Stimulated activated CD8-positive, alpha-beta memory T cell treated with anti-CD3 and anti-CD28 coated beads, Interleukin-2, amount 100 ng/mL, for 48 hours (primary cell): ENCODE measurements around the gene NLGN1.

ENCODE experiments used
- DNase-seq, 2 donors: peaks; one replicate each; pipeline ENCODE4 v3.0.0-alpha.2; 2020; ENCODE audit warnings: low read depth in 2 of 2

The NLGN1 gene

GRCh38 chr3:173709026-173709425, 311.5 kb downstream of the NLGN1 start:
- no peak for DNase-seq

DNA sequence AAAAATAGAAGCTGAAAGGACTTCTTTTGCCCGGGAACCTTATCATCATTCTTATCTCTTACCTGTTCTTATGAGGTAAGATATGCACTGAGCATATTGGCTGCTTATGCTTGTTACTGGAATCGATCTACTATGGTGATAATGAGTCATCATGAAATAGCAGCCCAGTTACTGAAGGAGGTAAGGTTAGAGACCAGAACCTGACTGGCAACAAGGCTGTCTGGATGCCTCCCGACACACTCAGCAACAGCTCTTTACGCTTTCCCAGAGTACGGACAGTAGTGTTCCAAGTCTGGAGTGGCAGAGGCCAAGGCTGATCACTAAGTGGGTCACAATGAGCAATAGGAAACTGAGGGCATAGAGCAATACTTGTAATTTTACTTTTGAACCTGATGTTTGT, 314.1 kb downstream of the NLGN1 start:
- DNase-seq = no peak

DNA sequence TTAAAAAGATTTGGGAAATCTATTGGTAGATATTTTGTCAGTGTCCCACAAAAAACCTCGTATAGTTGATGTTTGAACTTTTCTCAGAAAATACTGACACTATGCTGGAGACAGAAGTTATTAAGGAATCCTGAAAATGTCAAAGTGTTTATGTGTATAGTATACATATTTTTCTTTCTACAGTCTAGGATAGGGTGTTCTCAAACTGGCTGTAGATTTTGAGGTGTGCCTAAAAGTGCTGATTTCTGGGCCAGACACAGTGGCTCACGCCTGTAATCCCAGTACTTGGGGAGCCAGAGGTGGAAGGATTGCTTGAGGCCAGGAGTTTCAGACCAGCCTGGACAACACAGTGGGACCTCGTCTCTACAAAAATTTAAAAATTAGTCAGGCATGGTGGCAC, 322.0 kb downstream of the NLGN1 start:
- DNase-seq = no peak

- DNase-seq = no peak
Observed at GRCh38 chr3:173725507-173725906, 328.0 kb downstream of the NLGN1 start.

- DNase-seq = no peak
Observed at GRCh38 chr3:173730391-173730790, 332.8 kb downstream of the NLGN1 start.

- DNase-seq = no peak
Observed at GRCh38 chr3:173732237-173732636, 334.7 kb downstream of the NLGN1 start.

DNA sequence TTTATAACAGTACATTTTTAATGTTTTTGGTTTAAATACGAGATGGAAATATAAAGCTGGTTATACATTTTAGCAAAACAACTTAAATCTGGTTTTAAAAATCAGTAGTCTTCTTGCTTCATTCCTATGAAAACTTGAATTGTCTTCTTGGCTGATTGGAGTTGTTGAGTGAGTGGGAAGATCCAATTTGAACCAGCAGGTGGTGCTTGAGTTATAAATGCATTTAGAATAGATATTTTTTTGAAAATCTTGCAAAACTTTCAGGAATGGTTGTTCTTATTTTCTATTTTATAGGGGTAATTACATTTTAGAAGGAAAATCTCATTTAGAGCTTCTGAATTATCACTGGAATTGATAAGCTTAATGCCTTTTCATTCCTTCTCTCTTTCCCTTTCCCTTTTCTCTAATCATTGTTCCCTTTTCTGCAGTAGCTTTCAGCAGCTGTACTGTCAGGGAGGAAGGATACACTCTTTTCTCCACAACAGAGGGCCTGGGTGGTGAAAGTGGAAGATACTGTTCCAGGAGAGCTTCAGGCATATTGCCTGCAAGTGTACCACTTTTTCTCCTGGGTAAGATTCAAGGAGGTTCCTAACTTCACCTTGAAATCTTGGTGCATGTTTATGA, 335.6 kb downstream of the NLGN1 start:
- no peak for DNase-seq

DNA sequence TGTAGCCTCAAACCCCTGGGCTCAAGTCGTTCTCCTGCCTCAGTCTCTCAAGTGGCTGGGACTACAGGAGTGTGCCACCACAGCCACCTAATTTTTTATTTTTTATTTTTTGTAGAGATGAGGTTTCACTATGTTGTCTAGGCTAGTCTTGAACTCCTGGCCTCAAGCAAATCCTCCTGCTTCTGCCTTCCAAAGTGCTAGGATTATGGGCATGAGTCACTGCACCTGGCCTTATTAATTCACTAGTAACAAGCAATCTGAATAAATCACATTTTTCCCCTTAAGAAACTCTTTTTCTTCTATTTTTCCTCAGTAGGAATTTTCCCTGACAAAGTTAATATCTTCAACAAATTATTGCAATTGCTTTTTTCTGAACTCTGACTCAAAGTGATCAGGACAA, 336.9 kb downstream of the NLGN1 start:
- DNase-seq = no peak

DNA sequence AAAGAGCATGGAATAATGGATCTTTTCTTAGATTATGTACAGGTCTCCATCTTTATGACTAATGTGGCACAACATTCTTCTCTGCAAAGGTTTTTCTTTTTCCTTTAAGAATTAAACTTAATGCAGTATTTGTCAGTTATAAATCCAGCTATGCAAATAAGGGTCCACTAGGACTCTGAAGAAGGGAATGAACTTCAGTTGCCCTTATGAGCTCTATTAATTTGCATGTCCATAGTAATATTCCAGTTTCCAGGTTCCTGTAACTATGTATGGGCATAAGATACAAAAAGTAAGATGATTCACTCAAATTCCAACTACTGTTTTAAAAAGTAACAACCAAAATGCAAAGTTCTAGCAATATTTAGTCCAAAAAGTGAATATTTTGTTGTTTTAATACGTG, 337.4 kb downstream of the NLGN1 start:
- no peak for DNase-seq

DNA sequence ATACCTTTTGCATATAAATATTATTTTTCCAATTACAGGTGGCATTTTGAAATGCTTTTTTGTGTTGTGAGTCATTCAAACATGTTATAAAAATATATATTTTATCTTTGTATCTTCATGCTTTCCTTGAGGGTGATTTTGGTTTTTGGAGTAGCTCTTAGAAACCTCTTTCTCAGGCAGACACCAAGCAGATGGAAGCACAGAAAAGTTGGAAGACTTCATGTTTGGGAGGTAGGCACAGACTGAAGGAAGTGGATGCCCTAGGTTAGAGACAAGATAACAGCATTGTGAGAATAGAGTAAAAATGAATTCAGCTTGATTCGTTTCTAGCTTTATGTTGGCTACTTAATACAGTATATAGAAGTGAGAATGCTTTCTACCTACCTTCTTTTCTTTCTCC, 338.3 kb downstream of the NLGN1 start:
- DNase-seq = no peak

- DNase-seq = no peak
Observed at GRCh38 chr3:173737167-173737808, 339.7 kb downstream of the NLGN1 start.

DNA sequence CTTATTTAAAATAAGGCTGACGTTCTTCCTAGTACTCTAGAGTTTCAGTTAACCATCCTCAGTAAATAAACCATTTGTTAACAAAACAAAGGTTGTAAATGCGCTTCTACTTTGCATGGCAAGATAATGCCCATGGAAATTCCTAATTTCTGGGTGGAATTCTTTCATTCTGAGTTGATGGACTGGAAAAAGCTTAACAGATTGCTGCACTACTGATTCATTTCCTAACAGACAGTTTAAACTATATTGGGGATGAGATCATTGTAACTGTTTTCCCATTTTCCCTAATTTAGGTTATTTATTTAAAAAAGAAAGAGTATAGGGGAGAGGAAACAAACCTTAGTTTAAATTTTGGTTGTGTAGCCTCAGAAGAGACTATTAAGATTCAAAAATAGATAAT, 342.2 kb downstream of the NLGN1 start:
- no peak for DNase-seq

- DNase-seq = no peak
Observed at GRCh38 chr3:173742491-173742890, 344.9 kb downstream of the NLGN1 start.

DNA sequence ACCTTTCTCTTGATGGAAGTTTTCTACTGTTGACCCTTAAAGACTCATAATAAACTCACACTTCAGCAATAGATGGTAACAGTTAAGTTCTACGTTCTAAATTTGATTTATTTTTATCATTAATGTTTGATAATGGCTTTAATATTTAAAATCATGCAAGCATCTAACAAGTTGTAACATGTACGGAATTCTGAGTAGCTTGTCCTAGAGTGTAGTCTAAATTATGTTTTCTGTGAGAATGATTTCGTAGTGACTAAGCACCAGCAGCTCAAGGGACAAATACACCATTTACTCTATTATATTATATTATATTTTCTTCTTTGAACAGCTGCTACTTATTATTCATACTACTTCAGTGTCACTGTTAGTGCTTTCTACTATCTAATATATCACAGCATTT, 345.6 kb downstream of the NLGN1 start:
- DNase-seq = no peak

DNA sequence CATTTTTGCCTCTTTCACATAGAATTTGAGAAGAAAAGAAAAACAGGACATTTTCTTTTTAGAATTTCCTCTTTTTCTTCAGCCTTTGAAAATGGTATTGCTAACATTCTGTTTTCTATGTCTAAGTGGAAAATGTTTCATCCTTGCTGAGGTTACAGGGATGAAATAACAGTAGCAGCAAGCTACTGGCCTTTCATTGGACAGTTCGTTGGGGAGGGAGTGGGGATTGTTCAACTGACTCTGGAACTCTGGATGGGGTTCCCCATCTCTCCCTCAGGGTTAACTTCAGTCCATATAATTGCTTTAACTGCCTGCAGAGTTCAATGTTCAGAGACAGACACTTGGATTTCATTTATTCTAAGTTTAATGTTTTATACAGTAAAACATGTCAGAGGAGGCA, 346.0 kb downstream of the NLGN1 start:
- DNase-seq = no peak

GRCh38 chr3:173744479-173744878, 346.9 kb downstream of the NLGN1 start:
- no peak for DNase-seq

DNA sequence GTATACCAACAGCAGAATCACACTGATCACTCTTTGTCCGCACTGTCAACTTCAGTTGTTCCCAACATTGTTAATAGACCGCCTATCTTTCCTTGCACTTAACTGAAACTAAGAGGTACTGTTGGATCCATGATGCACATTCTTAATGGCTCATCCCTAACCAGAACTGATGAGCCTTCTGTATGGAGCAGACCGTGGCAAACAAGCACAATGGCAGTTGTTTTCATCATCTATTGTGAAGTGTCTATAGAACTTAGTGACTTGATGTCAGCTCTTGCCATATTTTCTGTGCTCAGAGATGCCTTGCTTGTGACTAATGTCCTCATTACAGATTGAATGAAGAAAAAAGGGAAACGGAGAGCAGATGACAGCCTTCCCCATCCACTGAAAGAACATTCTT, 347.4 kb downstream of the NLGN1 start:
- DNase-seq = no peak

GRCh38 chr3:173745952-173746682, 348.6 kb downstream of the NLGN1 start:
- no peak for DNase-seq

DNA sequence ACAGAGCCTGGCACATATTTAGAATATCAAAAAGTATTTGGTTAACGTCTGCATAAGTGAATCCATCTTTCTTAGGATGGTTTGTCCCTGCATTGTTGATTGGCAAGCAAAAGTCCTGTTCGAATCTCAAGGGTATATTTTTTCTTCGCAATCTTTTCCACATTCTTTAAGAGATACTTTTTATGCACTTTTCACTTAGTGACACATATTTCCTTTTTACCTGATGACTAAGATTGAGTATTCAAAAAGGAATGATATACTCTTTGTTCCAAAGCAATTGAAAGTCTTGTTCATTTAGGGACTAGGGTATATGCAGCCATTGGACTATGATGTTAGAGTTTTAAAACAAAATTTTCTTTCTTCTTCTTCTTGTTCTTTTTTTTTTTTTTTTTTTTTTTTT, 349.9 kb downstream of the NLGN1 start:
- DNase-seq = no peak

- DNase-seq = no peak
Observed at GRCh38 chr3:173748105-173748504, 350.6 kb downstream of the NLGN1 start.

DNA sequence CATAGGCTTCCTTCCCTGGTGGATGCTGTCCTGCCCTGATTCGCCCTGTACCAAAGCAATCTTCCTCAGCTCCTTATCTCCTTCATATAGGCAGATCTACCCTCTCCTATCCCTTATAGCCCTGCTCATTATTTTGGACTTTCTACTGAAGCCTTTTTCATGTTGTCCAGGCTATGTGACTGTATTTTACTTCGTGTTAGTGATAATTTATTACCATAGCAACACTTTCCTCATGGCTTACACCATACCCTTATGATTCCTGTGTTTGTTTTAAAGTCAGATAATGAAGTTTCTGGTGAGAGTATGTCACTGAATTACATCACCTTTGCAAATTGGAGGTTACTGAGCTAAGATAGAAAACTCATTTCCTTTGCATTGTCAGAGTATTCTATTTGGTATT, 352.6 kb downstream of the NLGN1 start:
- no peak for DNase-seq

- DNase-seq = no peak
Observed at GRCh38 chr3:173750591-173750990, 353.0 kb downstream of the NLGN1 start.

DNA sequence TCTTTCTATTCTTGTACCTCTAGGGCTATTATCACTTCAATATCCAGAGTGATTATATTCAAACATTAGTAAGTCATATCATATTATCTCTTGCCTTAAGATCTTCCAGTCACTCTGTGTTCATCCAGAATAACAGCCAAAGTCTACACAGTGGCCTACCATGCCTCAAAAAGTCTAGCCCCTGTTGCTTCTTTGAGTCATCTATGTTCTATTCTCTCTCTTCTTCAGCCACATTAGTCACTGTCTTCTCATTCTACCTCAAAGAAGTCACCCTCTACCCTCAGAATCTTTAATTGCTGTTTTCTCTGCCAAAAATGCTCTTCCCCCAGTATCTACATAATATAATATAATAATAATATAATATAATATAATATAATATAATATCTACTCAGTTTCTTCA, 356.0 kb downstream of the NLGN1 start:
- DNase-seq = no peak
